Peyer's patch (tissue), 4 donors: Measurements from ENCODE around the gene FAM107B.

Experiments
- POLR2A ChIP-seq, 2 donors: fragments of 450-650 bp; IDR thresholded peaks; one replicate each; pipeline ENCODE4 v1.5.1; 2017; ENCODE audit warnings: antibody characterized with exemption in 2 of 2, mild to moderate bottlenecking in 2 of 2, moderate library complexity in 2 of 2
- TF ChIP-seq, protein P1 (sequence below), 6 experiments: fragments of 450-650 bp in 4 of 6; fragments of 200-600 bp in 2 of 6; sonication (generic) in 1 of 6; IDR thresholded peaks; one replicate each; pipeline ENCODE4 v1.5.1; 2017 to 2019; ENCODE audit warnings: antibody characterized with exemption in 6 of 6, mild to moderate bottlenecking in 3 of 6, moderate library complexity in 1 of 6

DNA sequence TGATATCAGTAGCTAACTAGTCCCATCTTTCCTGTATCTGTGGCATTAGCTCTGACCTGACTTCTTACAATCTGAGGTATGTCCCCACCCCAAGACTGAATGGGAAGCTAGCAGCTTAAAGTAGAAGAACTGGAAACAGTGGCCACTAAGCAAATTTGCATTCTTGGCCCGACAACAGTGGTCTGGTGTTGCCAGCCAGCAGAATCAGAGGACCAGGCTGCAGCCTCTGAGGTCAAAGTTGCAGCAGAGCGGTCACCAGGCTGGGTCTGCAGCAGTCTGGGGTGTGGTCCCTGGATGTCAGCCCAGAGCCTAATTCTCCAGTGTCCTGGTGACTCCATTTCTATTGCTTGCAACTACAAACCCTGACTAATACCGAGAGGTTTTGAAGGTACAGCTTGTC lies 26.3 kb downstream of the FAM107B start:
- TF ChIP-seq, protein P1, sequence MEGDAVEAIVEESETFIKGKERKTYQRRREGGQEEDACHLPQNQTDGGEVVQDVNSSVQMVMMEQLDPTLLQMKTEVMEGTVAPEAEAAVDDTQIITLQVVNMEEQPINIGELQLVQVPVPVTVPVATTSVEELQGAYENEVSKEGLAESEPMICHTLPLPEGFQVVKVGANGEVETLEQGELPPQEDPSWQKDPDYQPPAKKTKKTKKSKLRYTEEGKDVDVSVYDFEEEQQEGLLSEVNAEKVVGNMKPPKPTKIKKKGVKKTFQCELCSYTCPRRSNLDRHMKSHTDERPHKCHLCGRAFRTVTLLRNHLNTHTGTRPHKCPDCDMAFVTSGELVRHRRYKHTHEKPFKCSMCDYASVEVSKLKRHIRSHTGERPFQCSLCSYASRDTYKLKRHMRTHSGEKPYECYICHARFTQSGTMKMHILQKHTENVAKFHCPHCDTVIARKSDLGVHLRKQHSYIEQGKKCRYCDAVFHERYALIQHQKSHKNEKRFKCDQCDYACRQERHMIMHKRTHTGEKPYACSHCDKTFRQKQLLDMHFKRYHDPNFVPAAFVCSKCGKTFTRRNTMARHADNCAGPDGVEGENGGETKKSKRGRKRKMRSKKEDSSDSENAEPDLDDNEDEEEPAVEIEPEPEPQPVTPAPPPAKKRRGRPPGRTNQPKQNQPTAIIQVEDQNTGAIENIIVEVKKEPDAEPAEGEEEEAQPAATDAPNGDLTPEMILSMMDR (IDR thresholded peaks at IDR 0.05): no peak
- no peak for TF ChIP-seq POLR2A (IDR thresholded peaks at IDR 0.05)
